Measurements from ENCODE around the gene NDST1.
"Not testable (repeated sequence)": the region's sequence is repeated elsewhere in the genome, so short reads cannot be mapped to it uniquely, and the experiment has no call there.

The NDST1 gene

DNA sequence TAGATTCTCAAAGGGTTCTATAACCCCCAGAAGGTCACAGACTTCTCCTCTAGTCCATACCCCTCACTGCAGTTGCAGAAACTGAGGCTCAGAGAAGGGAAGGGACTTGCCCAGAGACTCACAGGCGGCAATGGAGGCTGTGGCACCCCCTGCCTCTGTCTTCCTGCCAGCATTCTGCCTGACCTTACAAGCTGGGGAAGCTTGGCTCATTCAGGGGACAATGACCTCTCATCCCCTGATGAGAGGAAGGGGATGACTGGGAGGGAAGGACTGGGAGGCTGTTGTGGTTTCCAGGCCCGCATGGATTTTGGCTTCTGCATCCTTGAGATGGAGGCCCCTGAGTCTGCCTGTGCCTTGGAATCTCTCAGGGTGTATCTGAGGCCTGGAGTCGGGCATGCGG is 897 bp downstream of the NDST1 start:
- no peak for DNase-seq

DNA sequence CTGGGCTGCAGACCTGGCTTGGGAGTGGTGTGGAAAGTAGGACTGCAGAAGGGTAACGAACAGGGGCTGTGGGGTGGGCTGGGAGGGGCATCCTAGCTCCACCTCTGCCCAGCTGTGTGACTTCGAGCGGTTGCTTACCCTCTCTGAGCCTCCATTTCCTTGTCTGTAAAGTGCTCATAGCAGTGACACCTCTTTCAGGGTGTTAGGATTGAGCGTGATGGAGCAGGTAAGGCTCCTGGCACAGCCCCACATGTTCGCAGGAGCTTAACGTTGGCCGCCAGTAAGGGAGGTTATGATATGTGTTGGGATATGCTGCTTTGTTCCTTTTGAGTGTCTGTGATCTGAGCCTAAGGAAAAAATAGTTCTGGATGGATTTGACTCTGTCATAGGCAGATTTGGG is 2.1 kb downstream of the NDST1 start:
- no peak for DNase-seq

DNA sequence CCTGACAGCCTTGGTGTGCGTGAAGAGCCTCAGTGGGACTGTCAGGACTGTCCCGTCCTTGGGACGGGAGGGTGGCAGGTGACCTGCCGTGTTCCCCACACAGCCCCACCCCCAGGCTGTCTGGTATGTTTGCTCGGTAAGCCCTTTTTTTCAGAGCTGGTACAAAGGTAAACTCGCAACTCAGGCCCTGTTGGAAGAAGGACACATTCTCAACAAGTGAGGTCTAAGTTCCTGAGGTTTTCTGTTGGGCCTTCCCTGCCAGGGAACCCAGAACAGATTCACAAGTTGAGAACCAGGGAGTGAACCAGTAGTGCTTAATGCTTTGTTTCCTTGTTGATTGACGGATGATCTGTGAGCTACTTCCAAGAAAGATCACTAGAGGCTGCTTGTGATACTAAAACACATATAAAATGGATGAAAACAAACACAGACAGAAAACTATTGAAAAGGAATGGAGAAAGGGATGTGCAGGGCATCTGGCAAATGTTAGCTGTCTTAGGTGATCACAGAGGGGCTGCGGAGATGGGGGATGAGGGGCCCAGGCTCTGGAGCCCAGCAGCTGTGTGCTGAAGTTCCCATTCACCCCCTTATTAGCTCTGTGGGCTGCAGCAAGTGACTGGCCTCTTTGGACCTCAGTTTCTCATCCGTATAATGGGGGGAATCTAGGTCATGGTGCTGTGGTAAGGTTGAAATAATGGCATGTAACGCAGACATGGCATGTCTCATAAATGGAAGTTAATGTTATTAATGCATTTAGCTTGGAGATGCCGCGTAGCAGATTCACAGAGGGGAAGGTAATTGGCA is 2.7 kb downstream of the NDST1 start:
- DNase-seq: no peak

DNA sequence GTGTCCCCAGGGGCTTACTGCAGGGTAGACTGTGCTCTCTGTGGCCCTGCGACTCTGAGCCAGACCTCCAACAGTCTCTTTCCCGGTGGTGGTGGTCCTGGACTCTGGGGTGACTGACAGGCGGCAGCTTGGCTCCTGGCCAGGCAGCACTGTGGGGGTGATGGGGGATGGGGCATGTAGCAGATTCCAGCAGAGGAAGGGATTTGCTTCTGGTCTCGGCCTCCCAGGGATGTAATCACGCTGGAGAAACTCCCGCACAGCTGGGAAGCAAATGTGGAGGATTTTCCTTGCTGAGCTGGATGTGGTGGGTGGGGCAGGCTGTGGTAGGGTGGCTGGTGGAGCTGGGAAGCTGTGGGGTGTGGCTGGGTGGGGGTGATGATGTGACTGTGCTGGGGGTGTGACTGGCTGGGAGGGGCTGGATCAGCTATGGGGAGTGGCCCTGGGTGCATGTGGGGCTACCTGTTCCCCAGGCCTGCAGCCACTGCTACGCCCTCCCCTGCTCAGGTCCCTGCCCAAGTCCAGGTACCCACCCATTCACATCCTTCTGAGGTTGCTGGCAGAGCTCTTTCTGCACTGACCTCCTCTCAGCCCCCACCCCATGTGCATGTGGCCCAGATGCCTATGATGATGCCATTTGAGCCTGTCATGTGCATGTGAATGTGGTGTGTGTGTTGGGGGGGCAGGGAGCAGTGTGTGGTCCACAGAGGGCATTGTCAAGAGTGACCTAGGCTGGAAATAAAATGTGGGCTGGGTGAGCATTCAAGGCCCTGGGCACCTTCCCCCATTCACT is 3.8 kb downstream of the NDST1 start:
- DNase-seq: no peak

DNA sequence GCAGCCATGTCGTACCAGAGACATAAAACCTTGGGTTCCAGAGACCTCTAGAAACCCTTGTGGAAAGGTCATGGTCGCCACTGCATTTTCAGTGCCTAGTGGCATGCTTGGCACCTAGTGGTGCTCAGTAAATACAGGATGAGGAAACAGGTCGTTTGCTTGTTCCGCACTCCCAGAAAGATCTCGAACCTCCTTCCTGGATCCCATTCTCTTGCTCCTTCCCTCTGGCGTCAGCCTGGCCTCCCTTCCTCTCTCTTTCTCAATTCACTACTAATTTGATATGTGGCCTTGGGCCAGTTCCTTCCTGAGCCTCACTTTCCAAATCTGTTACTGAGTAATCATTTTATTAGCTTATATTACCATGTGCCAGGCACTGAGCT is 4.4 kb downstream of the NDST1 start:
- no peak for DNase-seq

GRCh38 chr5:150513375-150514309 is 5.7 kb downstream of the NDST1 start:
- DNase-seq: no peak

- no peak for DNase-seq
Observed at GRCh38 chr5:150514708-150515211, 6.8 kb downstream of the NDST1 start.

DNA sequence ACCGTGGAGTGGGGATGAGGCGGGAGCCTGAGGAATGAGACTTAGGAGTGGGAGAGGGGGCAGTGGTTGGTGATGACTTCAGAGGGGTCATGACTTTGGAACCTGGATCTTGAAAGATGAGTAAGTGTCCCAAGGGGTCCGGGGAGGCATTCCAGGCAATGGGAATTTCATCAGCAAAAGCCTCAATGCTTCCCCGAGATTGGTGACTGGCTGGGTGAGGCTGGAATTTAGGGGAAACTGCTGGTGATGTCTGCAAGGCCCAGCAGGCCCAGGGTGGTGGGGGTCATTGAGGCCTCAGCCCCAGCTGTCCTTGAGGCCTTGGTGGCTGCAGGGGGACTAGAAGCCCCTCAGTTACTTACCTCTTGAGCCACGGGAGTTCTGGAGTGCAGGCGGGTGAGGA is 7.5 kb downstream of the NDST1 start:
- DNase-seq: no peak

GRCh38 chr5:150516011-150516410 is 8.1 kb downstream of the NDST1 start:
- no peak for DNase-seq

DNA sequence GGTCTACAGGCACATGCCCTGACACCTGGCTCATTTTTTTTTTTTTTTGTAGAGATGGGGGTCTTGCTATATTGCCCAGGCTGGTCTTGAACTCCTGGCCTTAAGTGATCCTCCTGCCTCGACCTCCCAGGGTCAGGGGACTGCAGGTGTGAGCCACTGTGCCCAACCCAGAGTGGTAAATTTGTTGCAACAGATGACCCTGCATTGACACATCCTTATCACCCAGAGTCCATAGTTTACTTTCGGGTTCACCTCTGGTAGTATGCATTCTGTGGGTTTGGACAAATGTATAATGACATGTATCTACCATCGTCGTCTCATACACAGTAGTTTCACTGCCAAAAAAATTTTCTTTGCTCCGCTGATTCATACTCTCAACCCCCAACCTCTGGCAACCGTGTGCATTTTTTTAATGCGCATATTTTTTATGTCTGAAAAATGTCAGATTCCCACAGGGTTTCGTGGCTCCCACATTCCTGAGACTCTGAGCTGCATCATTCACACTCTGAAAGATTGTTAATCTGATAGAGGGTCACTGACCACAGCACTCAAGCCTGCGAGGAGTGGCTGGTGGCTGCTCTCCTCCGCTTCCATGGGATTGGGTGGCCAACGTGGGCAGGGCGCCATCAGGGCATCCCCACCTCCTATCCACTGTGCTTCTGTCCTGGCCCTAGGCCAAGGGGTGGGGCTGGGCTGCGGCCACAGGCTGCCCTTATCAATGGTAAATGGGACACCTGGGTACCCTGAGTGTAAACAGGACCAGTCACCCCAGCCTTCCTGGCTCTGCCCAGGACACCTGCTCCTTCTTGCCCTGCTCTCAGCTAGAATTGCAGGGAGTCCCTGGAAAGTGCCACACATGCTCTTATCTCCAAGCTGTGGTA is 9.6 kb downstream of the NDST1 start:
- DNase-seq: no peak

DNA sequence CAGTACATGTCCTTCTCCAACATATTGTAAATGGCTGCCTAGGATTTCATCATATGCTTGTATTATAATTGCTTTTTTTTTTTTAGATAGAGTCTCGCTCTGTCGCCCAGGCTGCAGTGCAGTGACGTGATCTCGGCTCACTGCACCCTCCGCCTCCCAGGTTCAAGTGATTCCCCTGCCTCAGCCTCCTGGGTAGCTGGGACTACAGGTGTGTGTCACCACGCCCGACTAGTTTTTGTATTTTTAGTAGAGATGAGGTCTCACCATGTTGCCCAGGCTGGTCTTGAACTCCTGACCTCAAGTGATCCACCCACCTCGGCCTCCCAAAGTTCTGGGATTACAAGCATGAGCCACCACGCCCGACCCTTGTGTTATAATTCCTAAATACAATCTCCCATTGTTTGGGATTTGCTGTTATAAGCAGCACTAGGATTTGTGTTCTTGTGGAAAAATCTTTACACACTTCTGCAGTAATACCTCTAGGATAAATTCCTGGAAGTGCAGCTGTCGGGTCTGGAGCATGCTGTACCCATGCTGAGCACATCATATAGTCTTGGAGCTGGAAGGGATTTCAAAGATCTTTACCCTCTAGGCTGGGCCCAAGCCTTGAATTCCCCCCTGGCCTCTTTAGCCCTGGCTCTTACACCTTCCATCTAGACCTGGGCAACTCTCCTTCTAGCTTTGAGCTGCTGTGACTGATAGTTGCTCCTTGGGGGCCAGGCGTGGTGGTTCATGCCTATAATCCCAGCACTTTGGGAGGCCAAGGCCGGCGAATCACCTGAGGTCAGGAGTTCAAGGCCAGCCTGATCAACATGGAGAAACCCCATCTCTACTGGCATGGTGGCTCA is 11.0 kb downstream of the NDST1 start:
- DNase-seq: not testable (repeated sequence)

- no peak for DNase-seq
Observed at GRCh38 chr5:150519560-150519945, 11.6 kb downstream of the NDST1 start.

GRCh38 chr5:150519978-150520377 is 12.0 kb downstream of the NDST1 start:
- DNase-seq: no peak

DNA sequence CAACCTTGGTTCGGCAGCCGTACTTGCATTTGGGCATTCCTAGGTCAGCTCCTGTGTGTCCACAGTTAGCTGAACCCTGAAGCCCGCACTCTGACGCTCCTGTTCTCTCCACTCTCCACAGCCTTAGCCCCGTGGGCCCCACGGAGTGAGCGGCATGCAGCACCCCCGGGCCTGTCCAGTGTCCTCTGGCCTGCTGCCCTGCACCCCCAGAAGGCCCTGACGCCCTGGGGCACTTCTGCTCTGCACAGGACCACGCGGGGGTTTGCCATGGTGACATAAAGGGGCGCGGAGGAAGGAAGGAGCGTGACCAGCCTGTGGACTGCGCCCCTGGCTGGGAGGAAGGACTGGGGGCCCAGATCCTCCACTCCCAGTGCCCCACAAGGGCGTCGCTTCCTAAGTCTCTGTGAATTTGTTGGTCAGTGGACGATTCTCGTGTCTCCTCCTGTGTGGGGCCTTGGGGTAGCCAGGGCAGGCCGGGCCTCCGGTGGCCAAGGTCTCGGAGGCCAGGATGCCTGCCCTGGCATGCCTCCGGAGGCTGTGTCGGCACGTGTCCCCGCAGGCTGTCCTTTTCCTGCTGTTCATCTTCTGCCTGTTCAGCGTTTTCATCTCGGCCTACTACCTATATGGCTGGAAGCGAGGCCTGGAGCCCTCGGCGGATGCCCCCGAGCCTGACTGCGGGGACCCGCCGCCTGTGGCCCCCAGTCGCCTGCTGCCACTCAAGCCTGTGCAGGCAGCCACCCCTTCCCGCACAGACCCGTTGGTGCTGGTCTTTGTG is 13.0 kb downstream of the NDST1 start:
- DNase-seq: no peak

GRCh38 chr5:150521522-150521817 is 13.5 kb downstream of the NDST1 start:
- no peak for DNase-seq

- DNase-seq: no peak
Observed at GRCh38 chr5:150521939-150522503, 14.1 kb downstream of the NDST1 start.

DNA sequence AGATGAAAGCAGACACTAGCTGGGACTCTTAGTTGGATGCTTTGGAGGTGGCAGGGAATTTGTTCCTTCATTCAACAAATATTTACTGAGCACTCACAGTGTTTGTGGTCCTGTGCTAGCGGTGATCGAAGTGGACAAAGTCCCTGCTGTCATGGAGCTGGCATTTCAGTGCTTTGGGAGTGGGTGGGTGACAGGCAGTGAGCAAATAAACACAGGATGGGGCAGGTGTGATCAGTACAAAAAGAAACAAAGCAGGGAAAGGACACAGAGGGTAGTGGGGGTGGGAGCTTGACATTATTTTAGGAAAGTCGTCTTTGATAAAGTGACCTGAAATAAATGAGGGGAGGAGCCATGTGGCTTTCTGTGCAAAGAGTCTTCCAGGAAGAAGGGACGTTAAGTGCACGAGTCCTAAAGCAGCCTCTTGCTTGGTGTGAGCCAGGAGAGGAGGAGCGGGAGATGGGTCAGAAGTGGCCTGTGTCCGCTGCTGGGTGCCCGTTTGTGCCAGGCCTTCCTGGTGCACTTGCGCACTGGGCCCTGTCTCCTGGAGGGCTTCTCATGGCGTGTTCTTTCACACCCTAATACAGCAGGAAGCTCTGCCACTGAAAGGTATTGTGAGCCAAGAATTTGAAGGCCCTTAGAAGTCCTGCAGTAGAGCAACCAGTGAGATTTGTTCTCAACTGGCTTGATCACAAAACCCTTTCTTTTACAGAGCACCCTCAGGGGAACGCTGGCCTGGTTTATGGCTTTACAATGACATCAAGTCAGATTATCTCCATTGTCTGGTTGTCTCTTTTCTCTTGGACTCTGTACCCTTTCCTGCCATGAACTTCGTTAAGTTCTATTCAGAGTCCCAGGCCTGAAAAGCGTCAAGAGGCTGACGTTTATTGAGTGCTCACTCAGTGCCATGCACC is 14.8 kb downstream of the NDST1 start:
- no peak for DNase-seq

DNA sequence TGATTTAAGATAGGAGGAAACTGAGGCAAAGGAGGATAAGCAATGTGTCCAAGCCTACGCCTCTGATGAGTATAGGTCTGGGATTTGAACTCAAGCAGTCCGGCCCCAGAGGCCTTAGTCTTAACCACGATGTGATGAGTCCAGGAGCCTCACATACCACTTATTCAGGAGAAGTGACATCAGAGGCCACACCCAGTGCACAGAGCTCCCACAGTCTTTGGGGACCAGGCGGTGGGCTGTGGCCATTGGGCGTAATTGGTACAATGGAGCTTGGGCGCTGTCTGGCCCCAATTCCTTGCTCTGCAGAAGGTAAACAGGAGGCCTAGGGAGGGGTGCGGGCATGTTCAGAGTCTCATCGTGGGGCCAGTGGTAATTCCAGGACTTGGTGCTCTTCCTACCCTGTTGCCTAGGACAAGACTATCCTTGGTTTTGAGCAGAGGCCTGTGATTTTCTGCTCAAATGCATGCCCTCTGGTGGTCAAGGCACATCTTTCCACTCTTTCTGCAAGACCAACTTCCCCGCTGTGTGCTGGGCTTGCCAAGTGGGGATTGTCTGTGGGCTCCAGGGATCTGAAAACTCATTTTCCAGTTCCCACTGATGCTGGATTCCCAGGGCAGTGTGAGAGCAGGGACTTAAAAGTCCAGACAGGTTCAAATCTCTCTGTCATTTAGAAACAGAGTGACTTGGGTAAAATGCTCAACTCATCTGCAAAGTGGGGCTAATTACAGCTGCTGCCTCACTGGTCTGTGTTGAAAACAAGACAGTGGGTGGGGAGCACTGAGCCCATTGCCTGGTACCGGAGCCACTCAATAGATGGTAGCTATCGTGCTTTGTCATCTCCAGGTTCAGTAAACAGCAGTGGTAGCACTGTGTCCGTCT is 15.8 kb downstream of the NDST1 start:
- no peak for DNase-seq
